NB4 (cell line): ENCODE results near the gene GBP7.

Source experiments
- MYC ChIP-seq: IDR thresholded peaks from 2 replicates; pipeline ENCODE4 v1.6.1; 2011; ENCODE audit warnings: low read depth, low read length
- POLR2A ChIP-seq: IDR thresholded peaks from 2 replicates; pipeline ENCODE4 v1.6.1; 2011; ENCODE audit warnings: mild to moderate bottlenecking; ENCODE audit not compliant: insufficient read length; ENCODE audit errors: extremely low read depth
- TF ChIP-seq, protein P1 (sequence below): IDR thresholded peaks from one replicate; pipeline ENCODE4 v1.5.1; 2012; ENCODE audit warnings: low read depth, low read length
- TF ChIP-seq, protein P2 (sequence below): IDR thresholded peaks from 2 replicates; pipeline ENCODE4 v1.6.1; 2011; ENCODE audit warnings: low read depth, low read length

DNA sequence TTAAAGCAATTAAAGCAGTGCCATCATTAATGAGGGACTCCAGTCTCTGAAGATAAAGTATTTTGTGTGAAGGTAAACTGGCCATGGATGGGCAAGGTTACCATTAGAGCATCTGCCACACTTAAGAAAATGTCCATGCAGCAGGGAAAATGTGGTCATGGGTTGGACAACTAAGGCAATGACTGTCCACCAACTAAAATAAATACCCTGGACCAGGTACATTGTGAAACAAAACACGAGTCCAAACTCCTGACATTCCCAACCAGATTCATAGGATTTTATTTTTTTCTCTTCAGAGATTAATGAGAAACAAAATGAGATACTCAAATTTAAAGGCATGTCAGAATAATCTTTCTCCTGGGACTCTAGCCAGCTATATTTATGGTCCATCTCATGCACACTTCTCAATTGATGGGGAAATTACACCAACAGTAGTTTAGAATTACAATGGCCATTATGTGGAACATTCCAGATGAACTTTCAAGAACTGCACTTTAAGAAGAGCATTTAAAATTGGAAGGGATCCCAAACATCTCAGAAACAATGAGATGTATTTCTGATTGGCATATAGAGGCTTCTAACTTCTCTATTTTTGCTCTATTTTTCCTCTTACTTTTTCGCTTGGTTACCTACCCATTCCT, 8.1 kb downstream of the GBP7 start:
- TF ChIP-seq POLR2A (no peak), MYC (no peak)
- TF ChIP-seq, protein P1, sequence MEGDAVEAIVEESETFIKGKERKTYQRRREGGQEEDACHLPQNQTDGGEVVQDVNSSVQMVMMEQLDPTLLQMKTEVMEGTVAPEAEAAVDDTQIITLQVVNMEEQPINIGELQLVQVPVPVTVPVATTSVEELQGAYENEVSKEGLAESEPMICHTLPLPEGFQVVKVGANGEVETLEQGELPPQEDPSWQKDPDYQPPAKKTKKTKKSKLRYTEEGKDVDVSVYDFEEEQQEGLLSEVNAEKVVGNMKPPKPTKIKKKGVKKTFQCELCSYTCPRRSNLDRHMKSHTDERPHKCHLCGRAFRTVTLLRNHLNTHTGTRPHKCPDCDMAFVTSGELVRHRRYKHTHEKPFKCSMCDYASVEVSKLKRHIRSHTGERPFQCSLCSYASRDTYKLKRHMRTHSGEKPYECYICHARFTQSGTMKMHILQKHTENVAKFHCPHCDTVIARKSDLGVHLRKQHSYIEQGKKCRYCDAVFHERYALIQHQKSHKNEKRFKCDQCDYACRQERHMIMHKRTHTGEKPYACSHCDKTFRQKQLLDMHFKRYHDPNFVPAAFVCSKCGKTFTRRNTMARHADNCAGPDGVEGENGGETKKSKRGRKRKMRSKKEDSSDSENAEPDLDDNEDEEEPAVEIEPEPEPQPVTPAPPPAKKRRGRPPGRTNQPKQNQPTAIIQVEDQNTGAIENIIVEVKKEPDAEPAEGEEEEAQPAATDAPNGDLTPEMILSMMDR, result no peak
- TF ChIP-seq, protein P2, sequence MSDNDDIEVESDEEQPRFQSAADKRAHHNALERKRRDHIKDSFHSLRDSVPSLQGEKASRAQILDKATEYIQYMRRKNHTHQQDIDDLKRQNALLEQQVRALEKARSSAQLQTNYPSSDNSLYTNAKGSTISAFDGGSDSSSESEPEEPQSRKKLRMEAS, result no peak
